ENCODE data around the gene ZDHHC20. TPM values are rescaled to one million over a fixed set of nuclear protein-coding genes. Genes with fewer than 3 reads are reported as not detected.

Gene ZDHHC20
- total RNA-seq, 1 experiment from 2014 or later = 69.1 TPM

DNA sequence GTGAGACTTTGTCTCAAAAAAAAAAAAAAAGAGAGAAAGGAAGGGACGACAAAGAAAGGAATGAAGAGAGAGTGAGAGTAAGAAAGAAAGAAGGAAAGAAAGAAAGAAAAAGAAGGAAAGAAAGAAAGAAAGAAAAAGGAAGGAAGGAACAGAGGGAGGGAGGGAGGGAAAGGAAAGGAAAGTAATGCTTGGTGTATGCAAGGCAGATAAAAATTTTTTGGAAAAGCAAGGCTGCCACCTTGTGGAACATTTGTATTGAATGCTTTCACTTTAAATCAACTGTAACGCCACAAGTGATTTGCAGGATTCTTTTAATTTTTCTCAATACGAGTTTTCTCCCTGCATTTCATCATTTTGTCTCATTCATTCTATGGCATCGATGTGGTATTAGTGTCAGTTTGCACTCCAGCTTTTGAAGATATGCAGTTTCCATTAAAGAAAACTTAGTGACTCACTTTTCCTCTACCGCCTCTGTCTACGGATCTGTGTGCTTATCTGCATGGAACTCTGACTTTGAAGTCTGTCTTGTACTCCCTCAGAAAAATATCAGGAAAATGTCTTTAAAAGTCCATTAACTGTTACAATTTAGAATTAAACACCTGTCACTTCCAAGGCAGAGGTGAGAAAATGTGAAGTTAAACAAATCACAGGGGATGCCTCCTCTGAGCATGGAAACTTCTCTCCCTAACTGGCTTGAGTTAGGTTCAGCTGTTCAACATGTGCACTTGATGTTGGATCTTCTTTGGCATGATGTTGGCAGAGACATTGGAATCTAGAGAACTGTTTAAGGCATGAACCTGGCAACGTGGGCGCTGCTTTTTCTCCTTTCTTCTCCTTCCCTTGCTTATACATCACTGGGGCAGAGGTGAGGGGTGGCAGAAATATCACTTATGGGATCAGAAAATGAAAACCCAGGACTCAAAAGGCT is 20.0 kb upstream of the ZDHHC20 start:
- Histone ChIP-seq H3K23ac (ENCODE audit: insufficient read length, low read depth, low read length) (no peak overlapping the region), H3K9ac (ENCODE audit: extremely low read depth, insufficient read length, low read length) (no peak overlapping the region), H3K56ac (ENCODE audit: insufficient read length, low read depth, low read length) (no peak overlapping the region), H2AK5ac (ENCODE audit: insufficient read length, low read length) (no peak overlapping the region), H4K91ac (ENCODE audit: insufficient read length, low read depth, low read length) (no peak overlapping the region), H3T11ph (ENCODE audit: low read length) (no peak overlapping the region), H3K4ac (ENCODE audit: low read depth, low read length) (no peak overlapping the region), H2AFZ (ENCODE audit: low read length) (no peak overlapping the region), H3K4me1 (ENCODE audit: insufficient read depth, low read length) (no peaks in the 10 kb centered on the region), H3K14ac (ENCODE audit: insufficient read depth, low read length) (no peak overlapping the region), H3K27me3 (ENCODE audit: insufficient read depth, low read length) (no peaks in the 10 kb centered on the region), H2BK15ac (ENCODE audit: low read depth, low read length) (no peak overlapping the region), H2BK5ac (ENCODE audit: insufficient read length, low read length) (no peak overlapping the region), H3K79me1 (ENCODE audit: insufficient read depth, low read depth, low read length, poor library complexity, severe bottlenecking) (no peaks in the 10 kb centered on the region), H3K18ac (ENCODE audit: insufficient read length, low read depth, low read length) (no peak overlapping the region), H2BK120ac (ENCODE audit: low read depth, low read length, poor library complexity, severe bottlenecking) (no peak overlapping the region), H3K9me3 (ENCODE audit: control insufficient read depth, low read depth, low read length) (no peaks in the 10 kb centered on the region), H3K23me2 (ENCODE audit: insufficient read length, low read depth, low read length, poor library complexity, severe bottlenecking) (no peaks in the 10 kb centered on the region), H2BK20ac (ENCODE audit: low read depth, low read length, poor library complexity, severe bottlenecking) (no peak overlapping the region), H4K5ac (ENCODE audit: insufficient read length, low read depth, low read length) (no peak overlapping the region), H3K79me2 (ENCODE audit: insufficient read depth, low read length) (no peaks in the 10 kb centered on the region), H2BK12ac (ENCODE audit: insufficient read length, low read depth, low read length) (no peak overlapping the region), H4K8ac (replicated peaks; ENCODE audit: insufficient read length, low read depth, low read length) (no peak overlapping the region), H3K27ac (ENCODE audit: insufficient read length, low read depth, low read length) (no peak overlapping the region), H3K4me2 (ENCODE audit: insufficient read depth, insufficient read length, low read length) (no peak overlapping the region), H4K20me1 (ENCODE audit: control insufficient read depth, insufficient read depth, insufficient read length) (no peaks in the 10 kb centered on the region)
- no peak overlapping the region for H3K4me3 Mint-ChIP-seq
- TF ChIP-seq, protein P1, sequence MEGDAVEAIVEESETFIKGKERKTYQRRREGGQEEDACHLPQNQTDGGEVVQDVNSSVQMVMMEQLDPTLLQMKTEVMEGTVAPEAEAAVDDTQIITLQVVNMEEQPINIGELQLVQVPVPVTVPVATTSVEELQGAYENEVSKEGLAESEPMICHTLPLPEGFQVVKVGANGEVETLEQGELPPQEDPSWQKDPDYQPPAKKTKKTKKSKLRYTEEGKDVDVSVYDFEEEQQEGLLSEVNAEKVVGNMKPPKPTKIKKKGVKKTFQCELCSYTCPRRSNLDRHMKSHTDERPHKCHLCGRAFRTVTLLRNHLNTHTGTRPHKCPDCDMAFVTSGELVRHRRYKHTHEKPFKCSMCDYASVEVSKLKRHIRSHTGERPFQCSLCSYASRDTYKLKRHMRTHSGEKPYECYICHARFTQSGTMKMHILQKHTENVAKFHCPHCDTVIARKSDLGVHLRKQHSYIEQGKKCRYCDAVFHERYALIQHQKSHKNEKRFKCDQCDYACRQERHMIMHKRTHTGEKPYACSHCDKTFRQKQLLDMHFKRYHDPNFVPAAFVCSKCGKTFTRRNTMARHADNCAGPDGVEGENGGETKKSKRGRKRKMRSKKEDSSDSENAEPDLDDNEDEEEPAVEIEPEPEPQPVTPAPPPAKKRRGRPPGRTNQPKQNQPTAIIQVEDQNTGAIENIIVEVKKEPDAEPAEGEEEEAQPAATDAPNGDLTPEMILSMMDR (conservative IDR thresholded peaks at IDR 0.05) = peak; percentile 80
- 100% methylated on average over 1 of the region's 8 CpGs for WGBS (ENCODE audit: extremely low coverage, insufficient read length, low lambda C conversion rate)
- peaks cover 8 to 11% of the 10 kb centered on the region in 2 experiments for H3K4me1 Mint-ChIP-seq
- H3K9me3 Mint-ChIP-seq = peaks cover 0 to 2% of the 10 kb centered on the region in 2 experiments; a peak in 1 of 5 replicates
- H3K27me3 Mint-ChIP-seq (ENCODE audit: low read depth) = peaks cover 1% of the 10 kb centered on the region; the same call in 1 of the 2 replicates
- DNase-seq = no peak
- H3K27ac Mint-ChIP-seq = no peak overlapping the region
- H3K36me3 Mint-ChIP-seq (ENCODE audit: insufficient read depth in 1 of 3, low read depth in 3 of 3) = no peaks in the 10 kb centered on the region
